Neutrophil (primary cell): ENCODE measurements around the gene NRM.

Experiments
- H3K27ac ChIP-seq: fragments of 200-600 bp; sonication (generic); 2 replicates; pipeline ENCODE4 v1.5.1; 2016; ENCODE audit warnings: mild to moderate bottlenecking, moderate library complexity
- H3K27me3 ChIP-seq: fragments of 200-600 bp; sonication (generic); 2 replicates; pipeline ENCODE4 v1.6.0; 2016; ENCODE audit warnings: mild to moderate bottlenecking
- H3K36me3 ChIP-seq: fragments of 200-600 bp; sonication (generic); 2 replicates; pipeline ENCODE4 v1.5.1; 2017
- H3K4me1 ChIP-seq, 2 experiments: fragments of 200-600 bp in 1 of 2; sonication (generic) in 1 of 2; 1 replicate in 1 of 2; 2 replicates in 1 of 2; pipeline versions ENCODE4 v1.5.1 to v1.6.1; 2013 to 2016; ENCODE audit warnings: low read depth in 1 of 2, low read length in 1 of 2, mild to moderate bottlenecking in 1 of 2, moderate library complexity in 1 of 2; ENCODE audit not compliant: control insufficient read depth in 1 of 2, insufficient read depth in 1 of 2
- H3K4me3 ChIP-seq, 2 experiments: fragments of 200-600 bp in 1 of 2; sonication (generic) in 1 of 2; 1 replicate in 1 of 2; 2 replicates in 1 of 2; pipeline ENCODE4 v1.5.1; 2013 to 2016; ENCODE audit warnings: low read depth in 1 of 2, low read length in 1 of 2, mild to moderate bottlenecking in 1 of 2, moderate library complexity in 1 of 2
- H3K9me3 ChIP-seq: fragments of 200-600 bp; sonication (generic); 2 replicates; pipeline ENCODE4 v1.5.1; 2016
- CTCF ChIP-seq: fragments of 200-600 bp; sonication (generic); IDR thresholded peaks from 2 replicates; pipeline ENCODE4 v1.5.1; 2016; ENCODE audit warnings: antibody characterized with exemption

The NRM gene

DNA sequence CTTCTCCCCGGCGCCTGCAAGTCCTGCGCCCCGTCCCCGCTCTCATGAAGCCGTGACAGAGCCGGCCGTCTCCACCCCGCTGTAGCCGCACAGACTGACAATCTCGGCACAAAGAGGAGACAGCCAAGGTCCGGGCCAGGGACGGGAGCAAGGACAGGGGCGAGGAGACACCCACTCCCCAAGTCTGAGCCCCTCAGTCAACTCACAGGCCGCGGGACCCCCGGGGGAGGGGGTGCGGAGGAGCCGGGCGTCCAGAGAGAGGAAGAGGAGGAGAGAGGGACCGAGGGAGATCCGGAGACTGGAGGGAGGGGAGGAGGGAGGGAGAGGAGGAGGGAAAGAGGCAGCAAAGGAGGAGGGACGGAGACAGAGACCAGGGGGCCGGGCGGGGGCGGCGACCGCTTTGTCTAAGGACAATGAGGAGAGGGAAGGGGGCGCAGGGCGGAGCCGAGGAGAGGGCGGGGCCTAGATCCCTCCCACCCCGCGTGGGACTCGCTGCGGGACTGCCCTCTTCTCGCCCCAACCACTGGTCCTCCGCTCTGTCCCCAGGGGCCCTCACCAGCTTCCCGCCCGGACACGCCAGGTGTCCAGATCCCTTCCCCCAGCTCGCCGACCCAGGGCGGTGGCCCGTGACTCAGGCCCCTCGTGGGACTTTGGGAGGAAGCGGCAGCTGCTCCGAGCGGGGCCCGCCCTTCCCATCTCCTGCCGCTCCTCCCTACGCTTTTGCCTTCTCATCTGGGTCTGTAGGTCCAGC is 3.7 kb downstream of the NRM start:
- Histone ChIP-seq H3K27ac (peak overlapping the region; percentile 95), H3K9me3 (no peaks in the 10 kb centered on the region), H3K27me3 (no peaks in the 10 kb centered on the region), H3K36me3 (peaks cover 5% of the 10 kb centered on the region), H3K4me1 (peaks cover 52 to 69% of the 10 kb centered on the region in 2 experiments), H3K4me3 (peak overlapping the region; percentile 95 to 100)
- no peak for TF ChIP-seq CTCF

DNA sequence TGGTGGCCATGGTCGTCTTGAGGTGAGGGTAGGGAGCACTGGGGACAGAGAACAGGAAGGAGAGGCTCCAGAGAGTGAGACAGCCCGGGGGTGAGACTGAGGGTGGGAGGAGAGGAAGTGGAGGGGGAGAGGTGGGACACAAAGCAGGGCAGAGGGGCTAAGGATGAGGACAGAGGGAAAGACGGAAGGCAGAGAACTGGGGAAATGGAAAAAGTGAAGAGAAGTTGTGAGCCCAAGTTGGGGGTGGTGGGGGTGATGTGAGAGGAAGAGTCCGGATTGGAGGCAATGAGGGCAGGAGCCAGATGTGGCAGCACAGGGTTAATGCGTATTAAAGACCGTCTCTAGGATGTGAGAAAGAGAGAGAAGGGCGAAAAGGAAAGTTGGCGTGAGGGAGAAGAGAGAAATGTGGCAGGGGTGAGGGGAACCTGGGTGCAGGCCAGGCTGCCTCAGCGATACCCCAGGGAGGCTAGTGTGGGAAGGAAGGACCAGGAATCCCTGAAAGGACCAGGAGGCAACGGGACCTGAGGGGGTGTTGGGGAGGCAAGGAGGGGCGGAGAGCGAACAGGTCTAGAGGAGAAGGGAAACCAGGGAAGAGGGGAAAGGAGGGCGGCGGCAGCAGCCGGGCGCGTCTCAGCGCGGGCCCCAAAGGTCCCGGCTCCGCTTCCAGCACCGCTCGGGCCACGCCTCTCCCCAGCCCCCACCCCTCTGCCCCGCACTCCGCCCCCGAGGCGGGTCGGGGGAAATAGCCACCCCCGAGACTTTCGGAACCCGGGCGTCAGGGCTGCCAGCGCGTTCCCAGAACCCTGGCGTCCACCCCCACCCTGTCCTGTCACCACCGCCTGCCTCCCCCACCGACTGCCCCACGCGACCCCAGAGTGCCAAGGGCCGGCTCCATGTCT is 4.5 kb downstream of the NRM start, which contains the start of gene PPP1R18:
PPP1R18 (minus strand) TSS at position 637 of the 899 bp plus-strand sequence; CDS start at position 10, 627 bp downstream.
- H3K36me3 ChIP-seq, result peaks cover 11% of the 10 kb centered on the region
- TF ChIP-seq CTCF, result no peak
- peaks cover 53 to 76% of the 10 kb centered on the region in 2 experiments for H3K4me1 ChIP-seq
- peak within 1 kb of the TSS; percentile 95 to 100 for H3K4me3 ChIP-seq
- no peaks in the 10 kb centered on the region for H3K9me3 ChIP-seq
- peak within 1 kb of the TSS; percentile 95 for H3K27ac ChIP-seq
- H3K27me3 ChIP-seq, result no peaks in the 10 kb centered on the region

DNA sequence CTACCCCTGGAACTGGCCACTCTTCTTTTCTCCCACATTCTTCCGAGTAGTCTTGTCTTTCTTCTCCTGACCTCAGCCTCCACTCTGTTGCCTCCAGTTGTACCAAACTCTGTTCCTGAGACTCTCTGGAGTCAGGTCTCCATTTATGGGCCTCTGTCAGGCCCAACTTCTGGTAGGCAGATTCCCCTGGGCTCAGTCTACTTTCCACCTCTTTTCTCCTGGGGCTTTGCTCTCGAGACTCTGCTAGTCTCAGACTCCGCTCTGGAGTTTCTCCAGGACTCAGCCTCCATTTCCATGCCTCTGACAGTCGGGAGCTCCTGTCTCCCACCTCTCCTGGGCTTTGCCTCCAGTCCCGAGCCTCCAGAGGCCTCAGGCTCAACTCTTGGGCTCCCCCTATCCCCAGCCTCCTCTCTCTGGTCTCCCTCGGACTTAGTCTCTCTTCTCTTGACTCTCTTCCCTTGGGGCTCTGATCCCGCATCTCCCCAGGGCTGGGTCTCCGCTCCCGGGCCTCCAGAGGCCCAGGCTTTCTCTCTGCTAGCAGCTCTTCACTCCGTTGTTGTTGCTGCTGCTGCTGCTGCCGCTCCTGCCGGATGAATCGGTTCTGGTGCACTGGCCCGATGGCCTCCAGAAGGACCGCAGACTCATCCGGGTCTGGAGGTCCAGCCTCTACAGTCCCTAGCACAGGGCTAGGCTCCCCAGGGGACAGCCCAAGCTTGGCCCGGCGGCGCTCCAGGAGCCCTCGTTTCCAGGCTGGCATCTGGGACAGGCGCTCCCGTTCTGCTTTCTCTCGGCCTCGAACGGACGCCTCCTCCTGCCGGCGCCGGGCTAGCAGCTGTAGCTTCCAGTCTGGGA is 5.4 kb downstream of the NRM start:
- H3K9me3 ChIP-seq, result no peaks in the 10 kb centered on the region
- peak overlapping the region; percentile 95 for H3K27ac ChIP-seq
- H3K27me3 ChIP-seq, result no peaks in the 10 kb centered on the region
- peaks cover 53 to 76% of the 10 kb centered on the region in 2 experiments for H3K4me1 ChIP-seq
- peak overlapping the region; percentile 95 to 100 for H3K4me3 ChIP-seq
- no peak for TF ChIP-seq CTCF
- peaks cover 19% of the 10 kb centered on the region for H3K36me3 ChIP-seq

GRCh38 chr6:30684386-30685156 is 6.2 kb downstream of the NRM start:
- peaks cover 27% of the 10 kb centered on the region for H3K36me3 ChIP-seq
- H3K9me3 ChIP-seq, result no peaks in the 10 kb centered on the region
- H3K4me3 ChIP-seq, result peak overlapping the region; percentile 95 to 100

More at GRCh38 chr6:30684386-30685156, 6.2 kb downstream of the NRM start:
- H3K27ac ChIP-seq, result peak overlapping the region; percentile 95
- no peaks in the 10 kb centered on the region for H3K27me3 ChIP-seq
- peak; percentile 14 for TF ChIP-seq CTCF
- peaks cover 53 to 76% of the 10 kb centered on the region in 2 experiments for H3K4me1 ChIP-seq
